Stomach (tissue), 9 donors: ENCODE data around the gene MAP3K3. TPM values are rescaled to one million over a fixed set of nuclear protein-coding genes. Genes with fewer than 3 reads are reported as not detected.

Experiments used
- DNase-seq, 2 donors: peaks; one replicate each; pipeline versions ENCODE4 v3.0.0 to v3.0.0-alpha.2; 2013 to 2019
- H3K27ac ChIP-seq, 5 donors: fragments of 200-600 bp in 4 of 5; sonication (generic) in 4 of 5; one replicate each; pipeline ENCODE4 v1.5.1; 2013 to 2019; ENCODE audit warnings: mild to moderate bottlenecking in 1 of 5, moderate library complexity in 1 of 5
- H3K27me3 ChIP-seq, 3 donors: fragments of 200-600 bp; sonication (generic); one replicate each; pipeline ENCODE4 v1.5.1; 2017 to 2019; ENCODE audit warnings: mixed run types in 1 of 3
- H3K36me3 ChIP-seq, 4 donors: fragments of 200-600 bp; sonication (generic); 1 replicate in 3 of 4; 2 replicates in 1 of 4; pipeline ENCODE4 v1.5.1; 2016 to 2019
- H3K4me1 ChIP-seq, 4 donors: fragments of 200-600 bp; sonication (generic); one replicate each; pipeline ENCODE4 v1.5.1; 2016 to 2019
- H3K4me3 ChIP-seq, 4 donors: fragments of 200-600 bp; sonication (generic) in 3 of 4; one replicate each; pipeline ENCODE4 v1.5.1; 2016 to 2019; ENCODE audit warnings: mild to moderate bottlenecking in 1 of 4
- H3K9me3 ChIP-seq, 4 donors: fragments of 200-600 bp; sonication (generic); one replicate each; pipeline ENCODE4 v1.5.1; 2016 to 2019
- EP300 ChIP-seq: sonication (generic); formaldehyde crosslinking; IDR thresholded peaks from one replicate; pipeline ENCODE4 v1.6.1; 2017; ENCODE audit warnings: antibody characterized with exemption
- POLR2A ChIP-seq, 4 donors: fragments of 450-650 bp; IDR thresholded peaks; one replicate each; pipeline ENCODE4 v1.6.1; 2016; ENCODE audit warnings: antibody characterized with exemption in 4 of 4, control low read depth in 2 of 4, mild to moderate bottlenecking in 1 of 4, moderate library complexity in 1 of 4
- POLR2AphosphoS5 ChIP-seq, 3 donors: sonication (generic); formaldehyde crosslinking; IDR thresholded peaks; one replicate each; pipeline ENCODE4 v1.6.1; 2016; ENCODE audit warnings: antibody characterized with exemption in 3 of 3
- WGBS, 5 donors: extraction: QIAGEN DNeasy Blood & Tissue Kit in 3 of 5; methylation state at CpG; one replicate each; pipeline versions ENCODE4 v1.1.5 to v1.1.7; 2013 to 2018; 5-methylcytosine and 5-hydroxymethylcytosine counted together
- intact Hi-C: fragments of 100-400 bp; cut with DNase I; formaldehyde crosslinking; loops from one replicate; pipeline ENCODE4 v1.15.1; 2023; ENCODE audit warnings: low total_unique reads
- polyA plus RNA-seq, 3 donors: library from polyadenylated mRNA; stranded (reverse); fragments of 200-250 nt; gene quantifications; one replicate each; pipeline ENCODE4 v1.2.3, GENCODE V29; 2013
- total RNA-seq, 5 donors: library from RNA; depleted of rRNA; stranded (reverse); fragments of >200 nt; gene quantifications; one replicate each; pipeline versions ENCODE4 v1.1.0 to v1.2.3, GENCODE V29; 2014 to 2016
- TF ChIP-seq, protein P1 (sequence below), 7 experiments: fragments of 450-650 bp in 4 of 7; fragments of 200-600 bp in 3 of 7; sonication (generic) in 3 of 7; IDR thresholded peaks; one replicate each; pipeline ENCODE4 v1.5.1; 2016 to 2019; ENCODE audit warnings: antibody characterized with exemption in 7 of 7, control low read depth in 2 of 7, mild to moderate bottlenecking in 1 of 7
- donor health status: healthy with polysubstance abuse.
- donor health status: Bipolar disorder and iron deficiency.
- donor health status: healthy.

MAP3K3 gene
- total and polyA plus RNA-seq, 8 donors: 9.3 to 99.5 (median 16.7) TPM

DNA sequence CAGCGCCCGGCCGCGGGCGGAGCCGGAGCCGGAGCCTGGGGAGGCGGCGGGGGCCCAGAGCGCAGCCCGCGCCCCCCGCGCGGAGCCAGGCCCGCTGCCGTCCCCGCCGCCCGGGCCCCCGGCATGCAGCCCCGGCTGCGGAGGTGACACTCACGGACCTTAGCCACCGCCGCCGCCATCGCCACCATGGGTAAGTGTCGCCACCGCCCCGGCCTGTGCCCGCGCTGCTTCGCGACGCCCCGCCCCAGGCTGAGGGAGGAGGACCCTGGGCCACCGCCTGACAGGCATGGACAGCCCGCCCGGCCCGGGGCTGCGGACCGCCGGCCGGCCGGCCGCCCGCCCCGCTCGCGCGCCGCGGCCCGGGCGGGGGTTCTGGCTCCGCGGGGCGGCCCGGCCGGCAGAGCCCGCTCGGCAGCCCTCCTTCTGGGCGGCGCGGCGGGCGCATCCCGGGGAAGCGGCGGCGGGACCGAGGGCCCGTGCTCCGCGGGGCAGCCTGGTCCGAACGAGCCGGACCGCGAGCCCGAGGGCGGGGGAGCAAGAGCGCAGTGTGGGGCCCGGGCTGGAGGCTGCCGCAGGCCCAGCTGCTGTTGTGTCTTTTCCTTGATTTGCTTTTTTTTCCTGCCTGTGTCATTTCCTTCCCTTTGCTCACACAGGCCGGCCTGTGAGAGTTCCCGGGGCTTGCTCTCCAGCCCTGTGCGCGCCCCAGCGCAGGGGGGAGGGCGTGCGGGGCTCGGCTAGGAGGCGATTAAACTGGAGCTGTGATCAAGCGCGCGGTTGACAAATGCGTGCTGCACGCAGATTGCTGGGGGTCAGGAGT lies 565 bp downstream of the MAP3K3 start:
- Histone ChIP-seq H3K4me1 (peaks cover 31 to 54% (median 50%) of the 10 kb centered on the region in 4 donors), H3K9me3 (no peaks in the 10 kb centered on the region), H3K27me3 (no peaks in the 10 kb centered on the region), H3K36me3 (no peaks in the 10 kb centered on the region), H3K27ac (peak overlapping the region; percentile 78 to 92 (median 90)), H3K4me3 (peak overlapping the region; percentile 68 to 91 (median 72))
- TF ChIP-seq POLR2A (IDR thresholded peaks at IDR 0.05) (no peak), EP300 (no peak), POLR2AphosphoS5 (IDR thresholded peaks at IDR 0.05) (peak in 1 of 3 donors; percentile 13)
- TF ChIP-seq, protein P1, sequence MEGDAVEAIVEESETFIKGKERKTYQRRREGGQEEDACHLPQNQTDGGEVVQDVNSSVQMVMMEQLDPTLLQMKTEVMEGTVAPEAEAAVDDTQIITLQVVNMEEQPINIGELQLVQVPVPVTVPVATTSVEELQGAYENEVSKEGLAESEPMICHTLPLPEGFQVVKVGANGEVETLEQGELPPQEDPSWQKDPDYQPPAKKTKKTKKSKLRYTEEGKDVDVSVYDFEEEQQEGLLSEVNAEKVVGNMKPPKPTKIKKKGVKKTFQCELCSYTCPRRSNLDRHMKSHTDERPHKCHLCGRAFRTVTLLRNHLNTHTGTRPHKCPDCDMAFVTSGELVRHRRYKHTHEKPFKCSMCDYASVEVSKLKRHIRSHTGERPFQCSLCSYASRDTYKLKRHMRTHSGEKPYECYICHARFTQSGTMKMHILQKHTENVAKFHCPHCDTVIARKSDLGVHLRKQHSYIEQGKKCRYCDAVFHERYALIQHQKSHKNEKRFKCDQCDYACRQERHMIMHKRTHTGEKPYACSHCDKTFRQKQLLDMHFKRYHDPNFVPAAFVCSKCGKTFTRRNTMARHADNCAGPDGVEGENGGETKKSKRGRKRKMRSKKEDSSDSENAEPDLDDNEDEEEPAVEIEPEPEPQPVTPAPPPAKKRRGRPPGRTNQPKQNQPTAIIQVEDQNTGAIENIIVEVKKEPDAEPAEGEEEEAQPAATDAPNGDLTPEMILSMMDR (IDR thresholded peaks at IDR 0.05): no peak
- intact Hi-C loops: no loop called here
- 0 to 1% (median 1%) methylated on average over 14 to 100 of the region's 100 CpGs for whole genome bisulfite sequencing, 5 donors
- DNase-seq: peak; percentile 80 to 88

DNA sequence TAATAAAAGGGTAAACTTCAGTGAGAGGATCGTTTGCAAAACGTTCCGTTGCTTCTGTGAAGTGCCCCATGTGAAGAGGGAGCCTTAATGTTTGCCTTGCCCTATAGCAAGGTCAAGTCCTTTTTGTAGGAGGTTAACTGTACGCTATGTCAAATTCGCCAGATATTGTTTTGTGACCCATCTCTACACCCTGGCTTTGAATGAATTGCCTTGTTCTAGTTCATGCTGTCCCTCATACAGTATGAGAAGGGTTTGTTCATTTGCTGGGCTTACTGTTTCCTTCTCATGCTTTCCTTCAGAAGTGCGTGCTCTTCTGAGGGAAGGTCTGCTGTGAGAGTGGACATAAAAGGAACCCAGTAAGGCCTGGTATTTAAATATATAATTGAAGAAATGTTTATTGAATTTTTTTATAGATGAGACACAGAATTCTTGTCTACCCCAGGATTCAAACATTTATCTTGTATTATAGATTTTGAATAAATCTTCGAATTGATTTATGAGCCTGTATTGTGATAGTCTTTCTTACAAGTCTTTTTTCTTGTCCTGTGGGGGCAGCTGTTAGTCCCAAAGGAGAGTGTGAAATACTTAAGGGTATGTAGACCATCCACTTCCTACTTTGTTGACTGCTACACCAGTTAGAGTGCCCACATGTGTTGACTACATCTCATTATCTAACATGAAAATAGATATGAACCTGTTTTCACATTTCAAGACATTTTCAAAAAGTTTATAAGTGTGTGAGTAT lies 1.7 kb downstream of the MAP3K3 start:
- 26 to 40% (median 28%) methylated on average over 7 of the region's 7 CpGs for WGBS, 5 donors
- intact Hi-C loops: no loop called here
- Histone ChIP-seq H3K36me3 (peaks cover 0 to 7% (median 2%) of the 10 kb centered on the region in 4 donors), H3K4me3 (peak overlapping the region; percentile 68 to 91 (median 72)), H3K27ac (peak overlapping the region in 2 of 5 donors; percentile 10 to 90), H3K27me3 (no peaks in the 10 kb centered on the region), H3K4me1 (peaks cover 37 to 66% (median 55%) of the 10 kb centered on the region in 4 donors), H3K9me3 (no peaks in the 10 kb centered on the region)
- TF ChIP-seq EP300 (no peak), POLR2A (IDR thresholded peaks at IDR 0.05) (no peak), POLR2AphosphoS5 (IDR thresholded peaks at IDR 0.05) (no peak)
- TF ChIP-seq, protein P1 (IDR thresholded peaks at IDR 0.05): no peak
- DNase-seq: no peak

DNA sequence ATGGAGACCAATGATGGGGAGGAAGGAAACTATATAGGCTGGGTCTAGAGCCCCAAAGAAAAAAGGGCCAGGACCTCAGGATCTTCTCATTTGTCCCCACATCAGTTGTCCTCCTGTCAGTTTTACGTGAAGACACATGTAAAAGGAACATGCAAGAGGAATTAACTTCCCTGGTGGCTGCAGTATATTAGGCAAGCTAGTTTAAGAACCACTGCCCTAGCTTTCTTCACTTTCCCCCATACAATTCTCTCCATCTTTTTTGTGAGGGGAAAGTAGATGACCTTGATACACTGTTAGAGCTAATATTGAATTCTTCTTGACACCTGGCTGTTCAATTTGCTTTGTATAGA lies 2.3 kb downstream of the MAP3K3 start:
- no peaks in the 10 kb centered on the region for H3K9me3 ChIP-seq
- H3K27ac ChIP-seq: peak overlapping the region in 1 of 5 donors; percentile 10
- H3K4me1 ChIP-seq: peaks cover 40 to 71% (median 61%) of the 10 kb centered on the region in 4 donors
- 79 to 100% (median 86%) methylated on average over 1 of the region's 1 CpG for WGBS, 5 donors
- H3K36me3 ChIP-seq: peaks cover 0 to 11% (median 4%) of the 10 kb centered on the region in 4 donors
- intact Hi-C loops: no loop called here
- peak overlapping the region in 2 of 4 donors; percentile 68 to 91 for H3K4me3 ChIP-seq
- DNase-seq: no peak
- TF ChIP-seq POLR2AphosphoS5 (IDR thresholded peaks at IDR 0.05) (no peak), EP300 (no peak)
- H3K27me3 ChIP-seq: no peaks in the 10 kb centered on the region

DNA sequence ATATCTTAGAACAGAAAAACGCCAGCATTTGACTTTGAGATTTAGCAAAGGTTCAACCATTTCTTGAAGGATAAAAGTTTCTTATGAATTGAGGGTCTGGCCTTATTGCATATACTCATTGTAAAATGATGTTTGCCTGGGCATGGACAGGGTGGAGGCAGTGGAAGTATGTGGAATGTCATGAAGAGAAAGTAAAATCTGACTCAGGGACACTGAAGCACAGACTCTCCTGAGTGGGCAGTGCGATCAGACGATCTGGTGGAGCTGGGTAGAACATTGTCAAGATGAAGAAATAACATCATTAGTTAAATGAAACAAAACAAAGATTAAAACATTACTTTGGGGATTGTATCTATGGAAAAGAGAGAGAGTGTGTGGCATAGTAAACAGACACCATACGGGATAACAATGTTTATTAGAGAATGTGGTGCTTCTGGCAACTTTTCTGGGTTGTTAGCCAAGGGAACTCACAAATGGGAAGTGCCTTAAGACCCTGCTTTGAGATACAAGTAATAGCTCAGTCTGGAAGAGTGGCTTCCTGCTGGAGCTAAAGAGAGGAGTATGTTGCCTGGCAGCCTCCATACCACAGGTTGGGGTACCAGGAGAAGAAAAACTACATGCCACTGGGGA lies 4.4 kb downstream of the MAP3K3 start:
- Histone ChIP-seq H3K4me3 (no peak overlapping the region), H3K36me3 (peaks cover 0 to 11% (median 4%) of the 10 kb centered on the region in 4 donors), H3K4me1 (peaks cover 40 to 85% (median 72%) of the 10 kb centered on the region in 4 donors), H3K9me3 (no peaks in the 10 kb centered on the region), H3K27ac (peak overlapping the region in 2 of 5 donors; percentile 2 to 50), H3K27me3 (no peaks in the 10 kb centered on the region)
- 50 to 56% (median 51%) methylated on average over 4 of the region's 4 CpGs for WGBS, 5 donors
- intact Hi-C loops: no loop called here
- no peak for DNase-seq
- TF ChIP-seq POLR2A (IDR thresholded peaks at IDR 0.05): no peak

DNA sequence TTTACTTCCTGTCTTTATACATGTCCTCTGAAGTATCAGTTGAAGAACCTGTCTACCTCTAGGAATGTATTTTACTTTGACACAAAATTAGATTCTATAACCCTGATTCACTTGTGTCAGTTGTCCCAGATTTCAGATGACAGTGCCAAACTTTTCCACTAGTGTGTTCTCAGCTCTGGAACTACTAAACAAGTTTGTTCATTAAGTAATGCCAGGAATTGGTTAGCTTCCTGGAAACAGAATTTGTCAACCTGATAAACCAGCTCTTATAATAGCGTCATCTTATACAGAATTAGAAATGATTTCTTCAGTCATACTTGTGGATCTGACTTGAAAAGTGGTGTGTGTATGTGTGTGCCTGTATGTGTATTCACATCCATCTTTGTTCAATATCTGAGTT lies 7.4 kb downstream of the MAP3K3 start:
- DNase-seq: no peak
- no peaks in the 10 kb centered on the region for H3K9me3 ChIP-seq
- no peaks in the 10 kb centered on the region for H3K27me3 ChIP-seq
- peak in 1 of 3 donors; percentile 31 for TF ChIP-seq POLR2AphosphoS5 (IDR thresholded peaks at IDR 0.05)
- no peak for TF ChIP-seq POLR2A (IDR thresholded peaks at IDR 0.05)
- H3K36me3 ChIP-seq: peaks cover 7 to 34% (median 28%) of the 10 kb centered on the region in 4 donors
- no peak overlapping the region for H3K4me3 ChIP-seq
- intact Hi-C loops: no loop called here
- 33 to 57% (median 44%) methylated on average over 1 of the region's 1 CpG for WGBS, 5 donors
- peak overlapping the region in 2 of 5 donors; percentile 31 to 33 for H3K27ac ChIP-seq
- peaks cover 34 to 96% (median 68%) of the 10 kb centered on the region in 4 donors for H3K4me1 ChIP-seq
